GM19395 (cell line): Measurements from ENCODE around the gene TGFBR3L.
"Not testable (repeated sequence)": the region's sequence is repeated elsewhere in the genome, so short reads cannot be mapped to it uniquely, and the experiment has no call there.

Experiments used
- ATAC-seq: cut with Tn5 transposase; IDR thresholded peaks from one replicate; pipeline ENCODE4 v1.9.1; 2021; ENCODE audit warnings: mild to moderate bottlenecking, moderate library complexity; ENCODE audit not compliant: unreplicated experiment

Gene TGFBR3L

DNA sequence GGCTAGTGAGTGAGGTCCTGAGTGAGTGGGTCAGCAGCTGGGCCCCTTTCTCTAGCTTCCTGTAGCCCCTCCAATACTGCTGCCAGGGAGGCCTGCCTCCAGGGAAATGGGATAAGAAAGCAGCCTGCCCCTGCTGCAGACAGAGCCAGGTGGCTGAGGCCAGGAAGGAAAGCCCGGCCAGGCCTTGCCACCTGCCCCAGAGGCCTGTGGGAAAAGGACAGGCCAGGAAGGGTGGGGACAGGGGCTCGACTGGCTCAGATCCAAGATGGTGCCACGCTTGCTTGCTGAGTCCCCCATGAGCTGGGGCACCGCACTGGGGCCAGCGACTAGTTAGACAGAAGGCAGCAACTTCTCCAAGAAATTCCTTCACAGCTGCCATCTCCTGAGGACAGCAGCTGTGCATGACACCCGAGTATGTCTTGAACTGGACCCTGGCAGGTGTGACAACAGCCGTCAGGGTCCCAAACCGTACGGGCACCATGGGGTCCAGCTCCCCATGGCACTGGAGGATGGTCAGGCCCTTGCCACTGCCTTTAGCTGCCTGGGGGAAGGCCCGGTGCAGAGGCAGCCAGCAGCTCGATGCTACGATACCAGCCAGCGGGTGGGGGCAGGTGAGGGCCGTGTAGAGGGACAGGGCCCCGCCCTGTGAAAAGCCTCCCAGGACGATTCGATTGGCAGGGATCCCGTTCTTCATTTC lies 35.4 kb upstream of the TGFBR3L start:
- no peak for ATAC-seq

DNA sequence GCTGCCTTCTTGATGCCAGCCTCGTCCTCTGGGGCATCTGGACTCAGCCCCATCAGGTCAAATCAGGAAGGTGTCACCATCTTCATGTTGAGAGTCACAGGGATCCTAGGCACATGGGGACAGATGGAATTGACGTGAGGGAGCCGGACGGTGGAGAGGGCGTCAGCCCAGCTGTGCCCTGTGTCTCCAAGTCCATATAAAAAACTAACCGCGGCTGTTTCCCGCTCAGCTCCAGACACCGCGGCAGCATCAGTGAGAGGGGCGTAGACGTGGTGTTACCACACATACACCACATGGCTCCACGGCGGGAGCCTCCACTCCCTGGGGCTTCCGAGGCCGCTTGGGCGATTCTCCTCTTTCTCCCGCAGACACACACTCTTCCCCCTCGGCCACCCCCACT lies 34.8 kb upstream of the TGFBR3L start:
- no peak for ATAC-seq

DNA sequence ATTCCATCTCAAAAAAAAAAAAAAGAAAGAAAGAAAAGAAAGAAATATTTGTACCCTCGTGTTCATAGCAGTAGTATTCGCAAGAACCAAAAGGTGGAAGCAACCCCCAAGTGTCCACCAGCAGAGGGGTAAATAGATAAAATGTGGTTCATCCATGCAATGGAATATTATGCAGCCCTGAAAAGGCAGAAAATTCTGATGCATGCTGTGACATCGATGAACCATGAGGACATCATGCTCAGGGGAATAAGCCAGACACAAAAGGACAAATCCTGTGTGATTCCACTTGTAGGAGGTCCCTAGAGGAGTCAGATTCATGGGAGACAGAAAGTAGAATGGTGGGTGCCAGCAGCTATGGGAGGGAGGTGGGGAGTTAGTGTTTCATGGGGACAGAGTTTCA lies 32.7 kb upstream of the TGFBR3L start:
- no peak for ATAC-seq

DNA sequence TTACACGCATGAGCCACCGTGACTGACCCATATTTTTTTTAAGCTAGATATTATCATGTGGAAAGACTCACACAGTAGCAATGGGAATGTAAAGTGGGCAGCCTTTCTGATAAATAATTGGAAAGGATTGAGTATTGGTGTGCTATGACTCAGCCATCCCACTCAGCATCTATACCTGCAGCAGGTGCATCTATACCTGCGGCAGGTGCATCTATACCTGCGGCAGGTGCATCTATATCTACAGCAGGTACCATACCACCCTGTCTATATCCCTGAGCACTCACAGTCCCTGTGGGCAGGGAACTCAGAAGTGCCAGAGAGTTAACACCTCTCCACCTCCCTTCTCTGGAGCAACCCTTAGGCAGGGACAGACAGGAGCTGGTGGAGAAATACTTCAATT lies 31.5 kb upstream of the TGFBR3L start:
- ATAC-seq = no peak

DNA sequence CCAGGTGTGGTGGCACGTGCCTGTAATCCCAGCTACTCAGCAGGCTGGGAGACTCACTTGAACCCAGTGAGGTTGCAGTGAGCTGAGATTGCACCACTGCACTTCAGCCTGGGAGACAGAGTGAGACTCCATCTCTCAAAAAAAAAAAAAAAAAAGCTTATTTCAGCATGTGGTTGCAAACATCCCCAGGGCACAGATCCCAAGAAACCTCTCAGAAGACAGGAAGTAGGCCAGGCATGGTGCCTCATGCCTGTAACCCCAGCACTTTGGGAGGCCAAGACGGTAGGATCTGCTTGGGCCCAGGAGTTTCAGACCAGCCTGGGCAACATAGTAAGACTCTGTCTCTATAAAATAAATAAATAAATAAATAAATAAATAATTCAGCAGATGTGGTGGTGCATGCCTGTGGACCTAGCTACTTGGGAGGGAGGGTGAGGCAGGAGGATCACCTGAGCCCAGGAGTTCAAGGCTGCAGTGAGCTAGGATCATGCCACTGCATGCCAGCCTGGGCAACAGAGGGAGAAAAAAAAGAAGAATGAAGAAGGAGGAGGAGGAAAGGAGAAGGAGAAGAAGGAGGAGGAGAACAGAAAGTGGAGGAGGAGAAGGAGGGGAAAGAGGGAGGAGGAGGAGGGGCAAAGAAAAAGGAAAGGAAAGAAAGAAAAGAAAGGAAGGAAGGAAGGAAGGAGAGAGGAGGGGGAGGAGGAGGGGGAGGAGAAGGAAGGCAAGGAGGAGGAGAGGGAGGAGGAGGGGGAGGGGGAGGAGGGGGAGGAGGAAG lies 30.6 kb upstream of the TGFBR3L start:
- ATAC-seq = no peak

DNA sequence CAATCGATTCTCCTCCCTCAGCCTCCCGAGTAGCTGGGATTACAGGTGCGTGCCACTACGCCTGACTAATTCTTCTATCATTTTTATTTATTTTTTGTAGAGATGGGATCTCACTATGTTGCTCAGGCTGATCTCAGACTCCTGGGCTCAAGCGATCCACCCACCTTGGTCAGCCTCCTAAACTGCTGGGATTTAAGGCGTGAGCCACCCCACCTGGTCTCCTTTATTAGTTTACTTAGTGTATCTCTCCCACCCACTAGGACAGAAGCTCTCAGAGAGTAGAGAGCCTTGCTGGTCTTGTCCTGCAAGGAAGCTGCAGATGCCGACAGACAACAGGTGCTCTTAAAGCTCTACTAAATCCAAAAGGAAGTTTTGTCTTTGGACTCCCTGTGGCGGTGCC lies 28.8 kb upstream of the TGFBR3L start:
- ATAC-seq = no peak

DNA sequence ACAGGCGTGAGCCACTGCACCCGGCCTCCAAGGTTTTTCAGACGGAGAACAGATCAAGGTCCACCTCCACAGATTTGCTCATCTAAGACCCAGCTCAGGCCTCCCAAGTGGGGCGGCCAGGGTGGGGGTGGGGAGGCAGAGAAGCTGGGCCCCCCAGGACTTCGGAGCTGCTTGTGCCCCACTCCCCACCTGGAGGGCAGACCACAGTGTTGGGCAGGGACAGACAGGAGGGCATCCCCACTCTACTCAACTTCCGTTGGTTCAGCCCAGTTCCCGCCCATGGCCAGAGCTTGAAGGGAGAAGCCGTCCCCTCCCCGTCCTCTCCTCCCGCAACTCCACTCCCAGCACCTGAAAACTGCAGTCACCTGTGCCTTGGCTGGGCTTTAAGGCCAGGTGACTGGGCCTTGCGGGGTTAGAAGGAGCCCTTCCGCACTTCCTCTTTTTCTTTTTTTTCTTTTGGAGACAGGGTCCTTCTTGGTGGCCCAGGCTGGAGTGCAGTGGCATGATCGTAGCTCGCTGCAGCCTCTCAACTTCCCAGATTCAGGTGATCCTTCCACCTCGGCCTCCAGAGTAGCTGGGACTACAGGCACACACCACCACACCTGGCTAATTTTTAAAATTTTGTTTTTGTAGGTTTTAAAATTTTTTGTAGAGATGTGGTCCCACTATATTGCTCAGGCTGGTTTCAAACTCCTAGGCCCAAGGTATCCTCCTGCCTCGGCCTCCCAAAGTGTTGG lies 27.1 kb upstream of the TGFBR3L start:
- ATAC-seq = no peak

DNA sequence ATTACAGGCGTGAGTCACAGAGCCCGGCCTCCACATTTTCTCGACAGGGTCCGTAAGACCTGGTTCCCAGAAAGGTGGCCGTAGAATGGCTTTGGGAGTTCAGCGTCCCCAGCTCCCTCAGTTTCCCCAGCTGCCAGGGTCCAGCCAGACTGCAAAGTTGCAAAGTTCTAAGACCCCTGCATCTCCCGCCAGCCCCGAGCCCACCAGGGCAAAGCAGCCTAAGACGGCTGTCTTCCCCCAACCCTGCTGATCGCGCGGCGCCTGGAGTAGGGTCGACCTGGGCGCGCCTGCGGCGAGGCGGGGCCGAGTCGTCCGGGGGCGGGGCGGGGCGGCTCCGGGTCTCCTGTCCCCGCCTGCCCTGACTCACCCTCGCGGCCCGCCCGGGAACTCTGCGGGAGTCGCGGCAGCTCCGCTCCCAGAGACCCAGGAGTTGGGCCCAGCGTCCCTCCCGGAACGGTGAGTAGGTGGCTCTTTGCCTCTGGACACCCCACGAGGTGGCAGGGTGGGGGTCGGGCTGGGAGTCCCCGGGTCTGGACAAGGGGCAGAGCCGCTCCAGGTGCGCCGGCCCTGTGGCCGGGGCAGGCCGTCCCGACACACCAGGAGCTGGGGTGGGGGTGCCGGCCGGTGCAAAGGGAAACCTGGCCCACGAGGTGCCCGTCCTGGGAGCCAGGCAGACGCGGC lies 26.3 kb upstream of the TGFBR3L start, which contains the start of gene LRRC8E:
Gene LRRC8E, plus strand, starts transcription at position 366 of the 681 bp plus-strand sequence. CDS start 7,094 bp downstream, outside the sequence.
- no peak for ATAC-seq

DNA sequence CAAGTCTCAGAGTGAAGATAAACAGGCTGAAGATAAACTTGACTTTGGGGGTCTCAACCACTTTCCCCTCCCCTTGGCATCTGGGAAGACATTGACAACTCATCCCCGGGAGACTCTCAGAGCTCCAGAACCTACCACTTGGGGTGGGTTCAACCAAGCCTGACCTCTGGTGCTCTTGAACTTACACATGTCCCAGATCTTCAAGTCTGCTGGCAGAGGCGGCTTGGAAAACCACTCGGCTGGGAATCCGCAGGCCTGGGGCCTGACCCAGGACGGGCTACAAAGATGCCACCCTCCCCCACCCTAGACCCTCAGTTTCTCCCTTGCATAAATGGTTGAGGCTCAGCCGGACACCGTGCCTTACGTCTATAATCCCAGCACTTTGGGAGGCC lies 25.8 kb upstream of the TGFBR3L start:
- ATAC-seq = no peak

DNA sequence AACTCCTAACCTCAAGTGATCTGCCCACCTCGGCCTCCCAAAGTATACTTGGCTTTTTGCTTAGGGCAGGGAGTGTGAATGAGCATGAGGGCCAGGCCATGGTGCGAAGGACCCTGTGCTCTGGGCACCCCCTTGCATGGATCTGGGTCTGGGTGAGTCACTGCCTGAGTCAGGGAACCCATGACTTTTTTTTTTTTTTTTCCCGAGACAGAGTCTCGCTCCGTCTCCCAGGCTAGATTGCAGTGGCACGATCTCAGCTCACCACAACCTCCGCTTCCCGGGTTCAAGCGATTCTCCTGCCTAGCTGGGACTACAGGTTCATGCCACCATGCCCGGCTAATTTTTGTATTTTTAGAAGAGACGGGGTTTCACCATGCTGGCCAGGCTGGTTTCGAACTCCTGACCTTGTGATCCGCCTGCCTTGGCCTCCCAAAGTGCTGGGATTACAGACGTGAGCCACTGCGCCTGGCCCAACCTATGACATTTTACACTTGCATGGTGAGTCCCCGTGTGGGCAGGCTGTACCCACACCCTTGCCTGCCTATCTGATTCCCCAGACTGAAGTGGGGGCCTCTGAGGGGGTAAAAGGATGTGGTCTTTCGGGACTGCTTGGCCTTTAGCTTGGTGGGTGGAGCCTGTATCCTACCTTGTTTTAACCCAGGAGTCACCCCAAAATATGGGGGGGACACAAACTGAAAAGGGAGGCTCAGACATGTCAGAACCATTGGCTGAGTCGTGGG lies 21.1 kb upstream of the TGFBR3L start:
- not testable (repeated sequence) for ATAC-seq

DNA sequence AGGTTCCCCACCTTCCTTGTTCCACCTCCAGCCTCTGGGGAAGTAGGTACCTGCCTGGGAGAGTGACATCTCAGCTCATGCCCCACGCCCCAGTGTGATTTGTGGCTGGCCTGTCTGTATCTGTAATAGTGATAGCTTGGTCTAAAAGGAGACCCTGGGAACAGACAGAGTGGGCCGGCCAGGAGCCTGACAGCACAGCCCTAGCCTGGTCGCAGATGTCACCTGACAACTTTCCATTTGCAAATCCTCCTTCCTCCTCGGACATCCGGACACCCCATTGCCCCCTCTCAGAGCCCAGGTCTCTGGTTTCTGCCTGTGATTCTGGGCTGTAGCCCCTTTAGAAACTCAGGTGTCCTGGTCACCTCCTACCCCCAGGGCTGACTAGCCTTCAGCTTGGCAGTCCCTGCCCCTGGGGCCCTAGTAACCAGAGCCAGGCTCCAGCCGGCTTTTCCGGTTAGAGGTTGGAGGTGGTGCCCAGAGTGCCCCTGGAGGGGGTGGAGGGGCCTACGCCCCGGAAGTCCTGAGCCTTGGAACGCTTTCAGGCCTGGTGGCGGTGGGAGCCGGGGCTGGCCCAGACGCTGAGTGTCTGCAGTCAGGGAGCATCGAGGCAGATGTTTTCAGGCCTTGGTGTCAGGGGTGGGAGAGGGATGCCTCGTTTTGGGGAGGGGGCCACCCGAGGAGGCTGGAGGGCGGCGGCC lies 19.9 kb upstream of the TGFBR3L start:
- ATAC-seq = no peak

DNA sequence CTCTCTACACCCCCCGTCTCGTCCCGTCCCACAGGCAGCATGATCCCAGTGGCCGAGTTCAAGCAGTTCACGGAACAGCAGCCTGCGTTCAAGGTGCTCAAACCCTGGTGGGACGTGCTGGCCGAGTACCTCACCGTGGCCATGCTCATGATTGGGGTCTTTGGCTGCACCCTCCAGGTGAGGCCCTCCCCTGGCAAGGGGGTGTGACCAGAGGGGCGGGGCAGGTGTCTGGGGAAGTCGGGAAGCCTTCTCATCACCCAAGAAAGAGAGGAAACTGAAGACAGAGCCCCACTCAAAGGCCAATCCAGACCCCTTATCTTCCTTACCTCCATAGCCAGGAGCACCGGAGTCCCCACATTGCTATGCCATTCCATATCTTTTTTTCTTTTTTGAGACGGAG lies 19.1 kb upstream of the TGFBR3L start:
- ATAC-seq = no peak

DNA sequence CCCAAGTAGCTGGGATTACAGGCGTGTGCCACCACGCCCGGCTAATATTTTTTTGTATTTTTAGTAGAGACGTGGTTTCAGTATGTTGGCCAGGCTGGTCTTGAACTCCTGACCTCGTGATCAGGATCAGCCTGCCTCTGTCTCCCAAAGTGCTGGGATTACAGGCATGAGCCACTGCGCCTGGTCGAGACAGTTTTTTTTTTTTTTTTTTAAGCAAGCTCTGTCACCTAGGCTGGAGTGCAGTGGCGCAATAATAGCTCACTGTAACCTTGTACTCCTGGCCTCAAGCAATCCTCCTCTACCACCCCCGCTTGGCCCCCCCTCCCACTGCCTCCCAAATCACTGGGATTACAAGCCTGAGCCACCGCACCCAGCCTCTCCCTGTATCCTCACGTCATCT lies 17.3 kb upstream of the TGFBR3L start:
- no peak for ATAC-seq

DNA sequence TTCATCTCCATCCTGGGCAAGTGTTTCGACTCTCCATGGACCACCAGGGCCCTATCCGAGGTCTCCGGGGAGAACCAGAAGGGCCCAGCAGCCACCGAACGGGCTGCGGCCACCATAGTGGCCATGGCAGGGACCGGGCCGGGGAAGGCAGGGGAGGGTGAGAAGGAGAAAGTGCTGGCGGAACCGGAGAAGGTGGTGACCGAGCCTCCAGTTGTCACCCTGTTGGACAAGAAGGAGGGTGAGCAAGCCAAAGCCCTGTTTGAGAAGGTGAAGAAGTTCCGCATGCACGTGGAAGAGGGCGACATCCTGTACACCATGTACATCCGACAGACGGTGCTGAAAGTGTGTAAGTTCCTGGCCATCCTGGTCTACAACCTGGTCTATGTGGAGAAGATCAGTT lies 15.7 kb upstream of the TGFBR3L start:
- no peak for ATAC-seq

DNA sequence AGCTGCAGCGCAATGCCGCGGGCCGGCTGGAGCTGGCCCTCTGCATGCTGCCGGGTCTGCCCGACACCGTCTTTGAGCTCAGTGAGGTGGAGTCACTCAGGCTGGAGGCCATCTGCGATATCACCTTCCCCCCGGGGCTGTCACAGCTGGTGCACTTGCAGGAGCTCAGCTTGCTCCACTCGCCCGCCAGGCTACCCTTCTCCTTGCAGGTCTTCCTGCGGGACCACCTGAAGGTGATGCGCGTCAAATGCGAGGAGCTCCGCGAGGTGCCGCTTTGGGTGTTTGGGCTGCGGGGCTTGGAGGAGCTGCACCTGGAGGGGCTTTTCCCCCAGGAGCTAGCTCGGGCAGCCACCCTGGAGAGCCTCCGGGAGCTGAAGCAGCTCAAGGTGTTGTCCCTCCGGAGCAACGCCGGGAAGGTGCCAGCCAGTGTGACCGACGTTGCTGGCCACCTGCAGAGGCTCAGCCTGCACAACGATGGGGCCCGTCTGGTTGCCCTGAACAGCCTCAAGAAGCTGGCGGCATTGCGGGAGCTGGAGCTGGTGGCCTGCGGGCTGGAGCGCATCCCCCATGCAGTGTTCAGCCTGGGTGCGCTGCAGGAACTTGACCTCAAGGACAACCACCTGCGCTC lies 14.8 kb upstream of the TGFBR3L start:
- ATAC-seq = no peak

DNA sequence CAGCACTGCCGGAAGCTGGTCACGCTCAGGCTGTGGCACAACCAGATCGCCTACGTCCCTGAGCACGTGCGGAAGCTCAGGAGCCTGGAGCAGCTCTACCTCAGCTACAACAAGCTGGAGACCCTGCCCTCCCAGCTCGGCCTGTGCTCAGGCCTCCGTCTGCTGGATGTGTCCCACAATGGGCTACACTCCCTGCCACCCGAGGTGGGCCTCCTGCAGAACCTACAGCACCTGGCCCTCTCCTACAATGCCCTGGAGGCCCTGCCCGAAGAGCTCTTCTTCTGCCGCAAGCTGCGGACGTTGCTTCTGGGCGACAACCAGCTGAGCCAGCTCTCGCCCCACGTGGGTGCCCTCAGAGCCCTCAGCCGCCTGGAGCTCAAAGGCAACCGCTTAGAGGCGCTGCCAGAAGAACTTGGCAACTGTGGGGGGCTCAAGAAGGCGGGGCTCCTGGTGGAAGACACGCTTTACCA lies 14.2 kb upstream of the TGFBR3L start:
- no peak for ATAC-seq

DNA sequence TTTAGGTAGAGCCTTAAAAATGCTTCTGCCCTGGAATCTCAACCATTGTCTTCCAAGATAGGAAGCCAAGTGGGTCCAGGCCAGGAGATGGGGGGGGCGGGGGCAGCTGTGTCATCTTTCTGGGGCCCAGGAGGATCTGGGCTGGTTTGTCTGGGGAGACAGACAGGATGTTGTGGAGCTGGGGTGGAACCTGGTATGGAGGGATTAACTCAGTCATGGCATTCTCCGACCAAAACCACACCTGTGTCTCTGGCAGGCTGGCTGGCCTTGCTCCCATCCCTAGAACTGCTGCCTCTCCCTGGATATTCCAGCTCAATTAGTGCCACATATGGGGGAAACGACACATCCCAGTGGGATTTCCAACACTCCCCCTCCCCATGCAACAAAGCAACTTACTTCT lies 13.7 kb upstream of the TGFBR3L start:
- ATAC-seq = no peak

DNA sequence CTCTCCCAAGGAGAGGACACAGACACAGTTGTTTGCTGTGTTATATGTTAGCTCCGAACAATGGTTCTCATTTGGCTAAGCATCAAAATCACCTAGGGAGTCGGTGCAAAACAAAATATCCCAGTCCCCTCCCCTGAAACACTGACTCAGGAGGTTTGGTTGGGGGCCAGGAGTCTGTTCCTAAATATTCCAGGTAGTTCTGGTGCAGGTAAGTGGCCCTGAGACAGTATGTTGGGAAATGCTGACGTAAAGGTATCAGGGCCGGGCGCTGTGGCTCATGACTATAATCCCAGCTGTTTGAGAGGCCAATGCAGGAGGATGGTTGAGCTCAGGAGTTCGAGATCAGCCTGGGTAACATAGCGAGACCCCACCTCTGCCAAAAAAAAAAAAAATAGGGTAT lies 13.3 kb upstream of the TGFBR3L start:
- ATAC-seq = no peak

DNA sequence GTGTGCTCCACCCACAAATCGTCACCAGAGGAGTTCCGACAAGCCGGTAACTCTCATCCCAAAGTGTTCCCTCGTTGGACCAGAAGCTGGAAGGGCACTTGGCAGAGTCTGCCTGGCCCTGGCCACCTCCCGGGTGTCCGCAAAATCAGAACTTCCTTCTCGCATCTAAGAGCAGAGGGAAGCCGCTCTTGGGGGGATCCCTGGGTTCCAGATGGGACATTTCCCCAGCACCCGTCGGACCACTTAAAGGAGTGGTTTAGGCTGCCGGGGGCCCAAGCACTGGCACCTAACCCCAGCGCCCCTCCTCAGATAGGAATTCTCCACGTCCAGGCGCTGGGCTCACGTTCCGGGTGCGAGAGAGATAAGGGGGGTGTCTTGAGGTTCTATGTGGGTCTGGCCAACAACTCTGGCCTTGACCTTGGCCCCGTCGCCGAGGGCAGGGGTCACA lies 11.8 kb upstream of the TGFBR3L start:
- ATAC-seq = no peak
